Astrocyte of the hippocampus (primary cell): Measurements from ENCODE around the gene ENGASE.

Experiments
- DNase-seq: peaks from one replicate; pipeline ENCODE4 v3.0.0; 2011; ENCODE audit warnings: low read depth, low spot score

ENGASE gene

GRCh38 chr17:79039171-79039570 lies 35.5 kb upstream of the ENGASE start:
- no peak for DNase-seq

- DNase-seq, result no peak
Observed at GRCh38 chr17:79039886-79040285, 34.7 kb upstream of the ENGASE start.

GRCh38 chr17:79041041-79041570 lies 33.5 kb upstream of the ENGASE start:
- no peak for DNase-seq

- no peak for DNase-seq
Observed at GRCh38 chr17:79041723-79042420, 32.8 kb upstream of the ENGASE start.

GRCh38 chr17:79042421-79043190 lies 32.0 kb upstream of the ENGASE start:
- peak; percentile 69 for DNase-seq

GRCh38 chr17:79043191-79043930 lies 31.3 kb upstream of the ENGASE start:
- no peak for DNase-seq

- no peak for DNase-seq
Observed at GRCh38 chr17:79043931-79044320, 30.7 kb upstream of the ENGASE start.

GRCh38 chr17:79044462-79044861 lies 30.2 kb upstream of the ENGASE start:
- no peak for DNase-seq

GRCh38 chr17:79045001-79045729 lies 29.5 kb upstream of the ENGASE start:
- DNase-seq, result no peak

GRCh38 chr17:79045842-79046196 lies 28.8 kb upstream of the ENGASE start:
- DNase-seq, result peak; percentile 85

GRCh38 chr17:79046197-79046915 lies 28.3 kb upstream of the ENGASE start:
- no peak for DNase-seq

- DNase-seq, result no peak
Observed at GRCh38 chr17:79046916-79047280, 27.7 kb upstream of the ENGASE start.

GRCh38 chr17:79047291-79047920 lies 27.2 kb upstream of the ENGASE start:
- DNase-seq, result no peak

GRCh38 chr17:79047923-79048825 lies 26.4 kb upstream of the ENGASE start:
- peak; percentile 31 for DNase-seq

GRCh38 chr17:79048826-79049755 lies 25.5 kb upstream of the ENGASE start:
- no peak for DNase-seq

GRCh38 chr17:79049821-79050220 lies 24.8 kb upstream of the ENGASE start:
- DNase-seq, result no peak

- no peak for DNase-seq
Observed at GRCh38 chr17:79050551-79050950, 24.1 kb upstream of the ENGASE start.

GRCh38 chr17:79051306-79051705 lies 23.3 kb upstream of the ENGASE start:
- no peak for DNase-seq
